Hematopoietic multipotent progenitor cell (in vitro differentiated cells): ENCODE data around the gene HACD2. TPM values are rescaled to one million over a fixed set of nuclear protein-coding genes. Genes with fewer than 3 reads are reported as not detected.
A peak's percentile ranks its signal among the peaks of the same experiment; 100 is the strongest.

ENCODE experiments used
- DNase-seq, 3 donors: peaks; one replicate each; pipeline ENCODE4 v3.0.0-alpha.2; 2011 to 2015; ENCODE audit warnings: low read depth in 2 of 3, low spot score in 2 of 3
- total RNA-seq: library from RNA; depleted of rRNA; stranded (reverse); fragments of >200 nt; gene quantifications from one replicate; pipeline ENCODE4 v1.2.3, GENCODE V29; 2012

Gene HACD2
- total RNA-seq, 1 donor = 14.5 TPM

GRCh38 chr3:123528130-123528529 is 56.7 kb downstream of the HACD2 start:
- no peak for DNase-seq

GRCh38 chr3:123527046-123527445 is 57.8 kb downstream of the HACD2 start:
- DNase-seq = no peak

GRCh38 chr3:123526474-123526873 is 58.4 kb downstream of the HACD2 start:
- no peak for DNase-seq

GRCh38 chr3:123525433-123525832 is 59.4 kb downstream of the HACD2 start:
- DNase-seq = no peak

GRCh38 chr3:123524981-123525380 is 59.9 kb downstream of the HACD2 start:
- no peak for DNase-seq

GRCh38 chr3:123523023-123523412 is 61.8 kb downstream of the HACD2 start:
- peak in 2 of 3 donors; percentile 20 to 36 for DNase-seq

- no peak for DNase-seq
These were observed 62.4 kb downstream of the HACD2 start for GRCh38 chr3:123522320-123523022.

GRCh38 chr3:123521179-123521969 is 63.5 kb downstream of the HACD2 start:
- peak in 2 of 3 donors; percentile 50 to 81 for DNase-seq

GRCh38 chr3:123520656-123521055 is 64.2 kb downstream of the HACD2 start:
- DNase-seq = no peak

GRCh38 chr3:123518892-123519485 is 65.9 kb downstream of the HACD2 start:
- DNase-seq = no peak

GRCh38 chr3:123511726-123512125 is 73.1 kb downstream of the HACD2 start:
- no peak for DNase-seq

GRCh38 chr3:123511084-123511483 is 73.8 kb downstream of the HACD2 start:
- no peak for DNase-seq

- no peak for DNase-seq
These were observed 76.7 kb downstream of the HACD2 start for GRCh38 chr3:123508178-123508577.

- no peak for DNase-seq
These were observed 79.0 kb downstream of the HACD2 start for GRCh38 chr3:123505820-123506219.

- no peak for DNase-seq
These were observed 81.7 kb downstream of the HACD2 start for GRCh38 chr3:123503203-123503602.

GRCh38 chr3:123499322-123499721 is 85.5 kb downstream of the HACD2 start:
- DNase-seq = no peak

GRCh38 chr3:123498761-123499160 is 86.1 kb downstream of the HACD2 start:
- no peak for DNase-seq

- no peak for DNase-seq
These were observed 90.9 kb downstream of the HACD2 start for GRCh38 chr3:123493912-123494311.

- no peak for DNase-seq
These were observed 92.8 kb downstream of the HACD2 start for GRCh38 chr3:123491966-123492587.

- peak in 2 of 3 donors; percentile 39 to 64 for DNase-seq
These were observed 95.4 kb downstream of the HACD2 start for GRCh38 chr3:123489400-123490004.
